Measurements from ENCODE around the gene SPRR2E.
"Not testable (repeated sequence)": the region's sequence is repeated elsewhere in the genome, so short reads cannot be mapped to it uniquely, and the experiment has no call there.

Gene SPRR2E

DNA sequence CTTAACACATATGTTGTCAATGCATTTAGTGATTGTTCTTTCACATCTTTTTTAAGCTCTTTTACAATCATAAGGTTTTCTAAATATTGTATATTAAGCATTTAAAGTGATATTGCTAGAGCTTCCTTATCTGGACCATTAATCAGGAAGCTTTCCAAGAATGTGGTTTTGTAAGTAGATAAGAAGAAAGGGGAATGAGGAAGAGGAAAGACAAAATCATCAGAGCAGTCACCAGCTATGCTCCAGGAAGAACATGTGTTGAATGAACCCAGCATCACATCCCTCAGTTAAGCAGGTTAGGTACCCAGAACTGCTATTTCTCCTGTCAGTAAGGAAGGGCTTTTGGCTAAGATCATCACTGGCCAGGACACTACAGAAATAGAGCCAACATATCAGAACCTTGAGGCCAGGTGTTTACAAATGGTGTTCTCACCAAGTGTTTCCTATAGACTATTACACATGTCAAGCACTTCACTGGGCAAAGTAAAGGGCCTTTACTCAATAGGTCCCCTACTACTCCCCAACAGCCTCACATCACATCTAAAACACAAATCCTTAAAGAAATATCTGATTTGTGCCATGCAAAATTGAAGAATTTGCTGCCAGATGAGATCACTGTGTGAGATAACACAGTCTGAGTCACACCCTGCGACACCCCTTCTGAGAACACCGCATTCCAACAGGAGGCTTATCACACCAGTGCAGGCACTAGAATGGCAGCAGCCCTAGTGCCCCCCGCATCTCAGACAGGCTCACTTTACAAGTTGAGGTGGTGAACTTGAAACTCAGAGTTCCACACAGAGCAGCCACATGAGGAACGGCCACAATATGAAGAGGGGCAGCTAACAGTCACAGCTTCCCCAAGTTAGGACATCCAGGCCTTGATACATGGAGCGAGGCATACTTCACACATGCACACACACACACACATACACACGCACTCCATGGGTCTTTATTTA lies 35.2 kb downstream of the SPRR2E start:
- no peak for DNase-seq (ENCODE audit: low spot score)

DNA sequence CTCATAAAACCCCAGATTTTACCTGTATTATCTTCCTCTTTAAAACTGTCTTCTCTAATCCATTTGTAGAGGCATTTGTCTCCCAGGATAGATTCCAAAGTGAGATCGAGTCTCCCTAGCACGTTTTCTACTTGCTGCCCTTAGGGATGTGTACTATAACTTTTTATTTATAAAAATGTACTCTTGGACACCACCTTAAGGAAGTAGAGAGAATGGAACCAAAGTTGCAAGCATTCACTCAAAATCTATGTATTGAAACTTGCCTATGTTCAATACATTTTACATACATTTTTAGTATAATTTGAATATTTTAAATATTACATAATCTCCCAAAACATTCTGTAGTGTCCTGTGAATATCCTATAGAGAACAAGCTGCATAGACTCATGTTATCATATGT lies 36.2 kb downstream of the SPRR2E start:
- no peak for DNase-seq (ENCODE audit: low spot score)

- DNase-seq (ENCODE audit: low spot score) = no peak
These were observed 37.0 kb downstream of the SPRR2E start, which contains the start of gene SPRR2A for GRCh38 chr1:153057375-153057774. SPRR2A (minus strand) TSS chr1:153057512; CDS start chr1:153056735, 777 bp downstream.

- DNase-seq (ENCODE audit: low spot score) = not testable (repeated sequence)
These were observed 38.2 kb downstream of the SPRR2E start for GRCh38 chr1:153056111-153056510.

- no peak for DNase-seq (ENCODE audit: low spot score)
These were observed 45.1 kb downstream of the SPRR2E start for GRCh38 chr1:153049211-153049610.

Measured in HuH-7 (cell line).